ENCODE measurements around the gene RDH11. TPM values are rescaled to one million over a fixed set of nuclear protein-coding genes. Genes with fewer than 3 reads are reported as not detected.

The RDH11 gene
- total RNA-seq, 1 donor from 2014 or later: 50.4 TPM

- ATAC-seq (peak; percentile 98 to 99), DNase-seq (peak; percentile 90)
- Histone ChIP-seq H3K27ac (peak within 1 kb of the TSS; percentile 100), H3K9me3 (no peaks in the 10 kb centered on the region), H3K4me3 (peak within 1 kb of the TSS; percentile 99), H3K36me3 (peaks cover 12% of the 10 kb centered on the region), H3K27me3 (ENCODE audit: low read depth) (no peaks in the 10 kb centered on the region), H3K4me1 (peaks cover 29% of the 10 kb centered on the region)
- no peak for TF ChIP-seq CTCF (IDR thresholded peaks at IDR 0.05)
- intact Hi-C loops (cut with DNase I): no loop called here
Measured at GRCh38 chr14:67674480-67675218, 20.9 kb downstream of the RDH11 start, which contains the start of gene VTI1B. Gene VTI1B (minus strand): TSS chr14:67674632. CDS start chr14:67674489, 143 bp downstream.

- Histone ChIP-seq H3K4me1 (peaks cover 29% of the 10 kb centered on the region), H3K36me3 (peaks cover 12% of the 10 kb centered on the region), H3K4me3 (peak overlapping the region; percentile 99), H3K9me3 (no peaks in the 10 kb centered on the region), H3K27me3 (ENCODE audit: low read depth) (no peaks in the 10 kb centered on the region), H3K27ac (peak overlapping the region; percentile 100)
- intact Hi-C loops (cut with DNase I): no loop called here
- TF ChIP-seq CTCF (IDR thresholded peaks at IDR 0.05): peak; percentile 34
- DNase-seq: peak; percentile 85
- peak; percentile 90 to 92 for ATAC-seq
Measured at GRCh38 chr14:67674139-67674479, 21.5 kb downstream of the RDH11 start.

- Histone ChIP-seq H3K36me3 (peaks cover 11% of the 10 kb centered on the region), H3K27ac (no peak overlapping the region), H3K9me3 (no peaks in the 10 kb centered on the region), H3K27me3 (ENCODE audit: low read depth) (no peaks in the 10 kb centered on the region), H3K4me3 (peak overlapping the region; percentile 99), H3K4me1 (peaks cover 29% of the 10 kb centered on the region)
- no peak for TF ChIP-seq CTCF (IDR thresholded peaks at IDR 0.05)
- intact Hi-C loops (cut with DNase I): no loop called here
- ATAC-seq (no peak), DNase-seq (no peak)
Measured at GRCh38 chr14:67673451-67673850, 22.1 kb downstream of the RDH11 start.

- no peak for ATAC-seq
- H3K27ac ChIP-seq: no peak overlapping the region
- no peak for DNase-seq
- H3K4me1 ChIP-seq: peaks cover 17% of the 10 kb centered on the region
- H3K9me3 ChIP-seq: no peaks in the 10 kb centered on the region
- H3K36me3 ChIP-seq: no peaks in the 10 kb centered on the region
- no peak for TF ChIP-seq CTCF (IDR thresholded peaks at IDR 0.05)
- no peak overlapping the region for H3K4me3 ChIP-seq
- intact Hi-C loops (cut with DNase I): no loop called here
- H3K27me3 ChIP-seq (ENCODE audit: low read depth): no peaks in the 10 kb centered on the region
Measured at GRCh38 chr14:67668559-67668958, 27.0 kb downstream of the RDH11 start.

GRCh38 chr14:67666750-67667449 is 28.7 kb downstream of the RDH11 start:
- peak; percentile 48 for TF ChIP-seq CTCF (IDR thresholded peaks at IDR 0.05)
- ATAC-seq: peak; percentile 77 to 80
- Histone ChIP-seq H3K4me1 (peaks cover under 1% of the 10 kb centered on the region), H3K27ac (no peak overlapping the region), H3K27me3 (ENCODE audit: low read depth) (no peaks in the 10 kb centered on the region), H3K4me3 (no peak overlapping the region), H3K9me3 (no peaks in the 10 kb centered on the region), H3K36me3 (peaks cover 2% of the 10 kb centered on the region)
- no peak for DNase-seq
- intact Hi-C loops (cut with DNase I): no loop called here
